Gastrocnemius medialis (tissue), 4 donors: Measurements from ENCODE around the gene FAM131C. TPM values are rescaled to one million over a fixed set of nuclear protein-coding genes. Genes with fewer than 3 reads are reported as not detected.
"Not testable (repeated sequence)": the region's sequence is repeated elsewhere in the genome, so short reads cannot be mapped to it uniquely, and the experiment has no call there.

ENCODE experiments used
- ATAC-seq, 2 donors: fragments of 150-250 bp; one replicate each; pipeline ENCODE4 v1.9.1; 2016
- DNase-seq, 2 donors: peaks; one replicate each; pipeline ENCODE4 v3.0.0-alpha.2; 2019
- H3K27ac ChIP-seq, 4 donors: fragments of 200-600 bp; sonication (generic); 1 replicate in 1 of 4; 2 replicates in 3 of 4; pipeline ENCODE4 v1.5.1; 2016 to 2018; ENCODE audit warnings: mild to moderate bottlenecking in 2 of 4, moderate library complexity in 1 of 4
- H3K27me3 ChIP-seq, 3 donors: fragments of 200-600 bp; sonication (generic) in 2 of 3; 1 replicate in 1 of 3; 2 replicates in 2 of 3; pipeline versions ENCODE4 v1.5.1 to v1.6.0; 2016 to 2019; ENCODE audit warnings: mild to moderate bottlenecking in 1 of 3, moderate library complexity in 1 of 3
- H3K36me3 ChIP-seq, 2 donors: fragments of 200-600 bp; sonication (generic) in 1 of 2; one replicate each; pipeline ENCODE4 v1.5.1; 2017 to 2018
- H3K4me1 ChIP-seq, 2 donors: fragments of 200-600 bp; sonication (generic) in 1 of 2; one replicate each; pipeline ENCODE4 v1.5.1; 2016 to 2017; ENCODE audit warnings: mild to moderate bottlenecking in 2 of 2
- H3K4me3 ChIP-seq, 4 donors: fragments of 200-600 bp; sonication (generic) in 3 of 4; 1 replicate in 1 of 4; 2 replicates in 3 of 4; pipeline ENCODE4 v1.5.1; 2016 to 2019; ENCODE audit warnings: mild to moderate bottlenecking in 2 of 4
- H3K9me3 ChIP-seq, 3 donors: fragments of 200-600 bp; sonication (generic) in 2 of 3; 1 replicate in 1 of 3; 2 replicates in 2 of 3; pipeline ENCODE4 v1.5.1; 2016 to 2019
- CTCF ChIP-seq, 5 experiments: fragments of 450-650 bp in 3 of 5; fragments of 200-600 bp in 2 of 5; sonication (generic) in 2 of 5; IDR thresholded peaks in 4 of 5; conservative IDR thresholded peaks in 1 of 5; 1 replicate in 4 of 5; 2 replicates in 1 of 5; pipeline ENCODE4 v1.5.1; 2016 to 2019; ENCODE audit warnings: antibody characterized with exemption in 5 of 5, mild to moderate bottlenecking in 3 of 5, moderate library complexity in 3 of 5
- POLR2A ChIP-seq, 2 donors: fragments of 450-650 bp; IDR thresholded peaks; one replicate each; pipeline ENCODE4 v1.6.1; 2017; ENCODE audit warnings: antibody characterized with exemption in 2 of 2, mild to moderate bottlenecking in 2 of 2, moderate library complexity in 2 of 2
- in situ Hi-C, 4 donors: fragments of 200-750 bp; cut with MboI; loops; one replicate each; pipeline versions ENCODE4 v1.15.0 to v1.8.0; 2017; ENCODE audit warnings: low sequenced_read_pairs in 4 of 4
- intact Hi-C: fragments of 100-400 bp; cut with DNase I; formaldehyde crosslinking; loops from one replicate; pipeline ENCODE4 v1.15.1; 2023; ENCODE audit warnings: low total_unique reads
- total RNA-seq, 4 donors: library from RNA; depleted of rRNA; stranded (reverse); fragments of >200 nt; gene quantifications; one replicate each; pipeline versions ENCODE4 v1.1.0 to v1.2.3, GENCODE V29; 2016

Gene FAM131C
- total RNA-seq, 4 donors from 2014 or later: not detected

- no peak for TF ChIP-seq POLR2A (IDR thresholded peaks at IDR 0.05)
- TF ChIP-seq CTCF (IDR thresholded peaks at IDR 0.05 in 4 of 5, conservative IDR thresholded peaks at IDR 0.05 in 1 of 5): no peak
- H3K27ac ChIP-seq: no peak overlapping the region
- H3K4me1 ChIP-seq: peaks cover 12 to 16% of the 10 kb centered on the region in 2 donors
- H3K27me3 ChIP-seq: no peaks in the 10 kb centered on the region
- H3K9me3 ChIP-seq: no peaks in the 10 kb centered on the region
- intact Hi-C loops: no loop called here
- no peaks in the 10 kb centered on the region for H3K36me3 ChIP-seq
- no peak for DNase-seq
- in situ Hi-C loops: no loop called here
- no peak overlapping the region for H3K4me3 ChIP-seq
- no peak for ATAC-seq
Observed at GRCh38 chr1:16029288-16029687, 44.2 kb downstream of the FAM131C start.

GRCh38 chr1:16029003-16029268 is 44.5 kb downstream of the FAM131C start:
- intact Hi-C loops, H3K27ac ChIP-seq, in situ Hi-C loops, H3K27me3 ChIP-seq, H3K36me3 ChIP-seq, H3K9me3 ChIP-seq, ATAC-seq, DNase-seq, H3K4me3 ChIP-seq: not testable (repeated sequence)
- peaks cover 12 to 16% of the 10 kb centered on the region in 2 donors for H3K4me1 ChIP-seq

GRCh38 chr1:16028237-16029002 is 45.0 kb downstream of the FAM131C start:
- TF ChIP-seq POLR2A (IDR thresholded peaks at IDR 0.05): no peak
- TF ChIP-seq CTCF (IDR thresholded peaks at IDR 0.05 in 4 of 5, conservative IDR thresholded peaks at IDR 0.05 in 1 of 5): no peak
- H3K36me3 ChIP-seq: no peaks in the 10 kb centered on the region
- peaks cover 12 to 16% of the 10 kb centered on the region in 2 donors for H3K4me1 ChIP-seq
- ATAC-seq: no peak
- H3K27ac ChIP-seq: no peak overlapping the region
- no peak for DNase-seq
- in situ Hi-C loops: no loop called here
- H3K4me3 ChIP-seq: no peak overlapping the region
- intact Hi-C loops: no loop called here
- no peaks in the 10 kb centered on the region for H3K27me3 ChIP-seq
- no peaks in the 10 kb centered on the region for H3K9me3 ChIP-seq

- peak overlapping the region; percentile 8 to 43 (median 28) for H3K4me3 ChIP-seq
- no peak overlapping the region for H3K27ac ChIP-seq
- ATAC-seq (peak in 1 of 2 donors; percentile 26), DNase-seq (no peak)
- H3K27me3 ChIP-seq: no peaks in the 10 kb centered on the region
- H3K4me1 ChIP-seq: peaks cover 7 to 10% of the 10 kb centered on the region in 2 donors
- no peaks in the 10 kb centered on the region for H3K36me3 ChIP-seq
- in situ Hi-C loops: no loop called here
- TF ChIP-seq POLR2A (IDR thresholded peaks at IDR 0.05) (no peak), CTCF (IDR thresholded peaks at IDR 0.05 in 4 of 5, conservative IDR thresholded peaks at IDR 0.05 in 1 of 5) (no peak)
- no peaks in the 10 kb centered on the region for H3K9me3 ChIP-seq
- intact Hi-C loops: no loop called here
Observed at GRCh38 chr1:16026723-16027484, 46.5 kb downstream of the FAM131C start.

- H3K27ac ChIP-seq, H3K36me3 ChIP-seq, in situ Hi-C loops, intact Hi-C loops, H3K27me3 ChIP-seq, ATAC-seq, H3K9me3 ChIP-seq, DNase-seq: not testable (repeated sequence)
- H3K4me1 ChIP-seq: peaks cover 7 to 10% of the 10 kb centered on the region in 2 donors
- H3K4me3 ChIP-seq: peak overlapping the region in 1 of 4 donors; percentile 43
Observed at GRCh38 chr1:16026302-16026701, 47.1 kb downstream of the FAM131C start.
